ENCODE measurements around the gene RPEL1.

DNA sequence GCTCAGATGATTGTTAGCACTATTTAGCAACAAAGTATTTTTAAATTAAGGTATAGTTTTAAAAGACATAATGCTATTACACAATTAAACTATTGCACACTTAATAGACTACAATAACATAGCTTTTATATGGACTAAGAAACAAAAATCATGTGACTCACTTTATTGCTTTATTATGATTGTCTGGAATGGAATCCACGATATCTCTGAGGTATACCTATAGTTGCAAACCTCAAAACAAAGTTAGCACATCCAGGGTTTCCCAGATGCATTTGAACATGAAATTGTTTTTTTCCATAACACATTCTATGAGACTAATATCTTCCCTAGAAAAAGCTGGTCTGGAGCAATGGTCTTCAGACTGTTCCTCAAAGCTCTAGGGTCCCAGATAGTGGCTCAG lies 18.3 kb upstream of the RPEL1 start:
- TF ChIP-seq CTCF (IDR thresholded peaks at IDR 0.05; ENCODE audit: insufficient read depth, low read length, poor library complexity, severe bottlenecking) (no peak), EZH2phosphoT487 (conservative IDR thresholded peaks at IDR 0.05; ENCODE audit: low read length) (no peak)
